GM19455 (cell line): ENCODE results near the gene PCNT.

Experiments used
- ATAC-seq: cut with Tn5 transposase; IDR thresholded peaks from one replicate; pipeline ENCODE4 v1.9.1; 2021; ENCODE audit not compliant: unreplicated experiment

The PCNT gene

DNA sequence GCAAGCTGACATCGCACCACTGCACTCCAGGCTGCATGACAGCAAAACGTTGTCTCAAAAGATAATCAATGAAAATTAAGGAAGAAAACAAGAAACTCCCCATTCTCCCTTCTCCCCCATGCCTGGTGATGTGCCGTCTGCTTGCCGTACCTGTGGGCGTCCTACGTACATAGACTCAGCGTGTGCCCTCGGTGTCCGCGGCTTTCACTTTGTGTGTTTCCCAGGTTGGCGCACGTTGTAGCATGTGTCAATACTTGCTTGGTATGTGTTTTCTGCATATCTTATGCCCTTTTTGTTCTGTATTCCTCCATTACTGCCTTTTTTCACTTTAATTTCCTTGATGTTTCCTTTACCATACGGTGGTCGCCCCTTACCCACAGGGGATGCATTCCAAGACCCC is 53.8 kb downstream of the PCNT start:
- no peak for ATAC-seq

DNA sequence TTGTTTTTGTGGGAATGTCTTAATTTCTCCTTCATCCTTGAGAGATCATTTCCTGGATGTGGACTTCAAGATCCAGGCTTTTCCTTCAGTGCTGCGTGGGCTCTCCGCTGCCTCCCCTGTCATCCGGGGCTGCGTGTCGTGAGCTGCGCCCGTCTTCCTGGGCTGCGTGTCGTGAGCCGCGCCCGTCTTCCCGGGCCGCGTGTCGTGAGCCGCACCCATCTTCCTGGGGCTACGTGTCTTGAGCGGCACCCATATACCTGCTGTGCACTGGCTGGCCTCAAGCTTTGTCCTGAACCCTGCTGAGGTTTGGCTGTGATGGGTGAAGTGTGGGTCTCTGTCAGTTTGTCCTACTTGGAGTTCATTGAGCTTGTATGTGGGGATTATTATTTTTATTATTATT is 55.1 kb downstream of the PCNT start:
- ATAC-seq = no peak

DNA sequence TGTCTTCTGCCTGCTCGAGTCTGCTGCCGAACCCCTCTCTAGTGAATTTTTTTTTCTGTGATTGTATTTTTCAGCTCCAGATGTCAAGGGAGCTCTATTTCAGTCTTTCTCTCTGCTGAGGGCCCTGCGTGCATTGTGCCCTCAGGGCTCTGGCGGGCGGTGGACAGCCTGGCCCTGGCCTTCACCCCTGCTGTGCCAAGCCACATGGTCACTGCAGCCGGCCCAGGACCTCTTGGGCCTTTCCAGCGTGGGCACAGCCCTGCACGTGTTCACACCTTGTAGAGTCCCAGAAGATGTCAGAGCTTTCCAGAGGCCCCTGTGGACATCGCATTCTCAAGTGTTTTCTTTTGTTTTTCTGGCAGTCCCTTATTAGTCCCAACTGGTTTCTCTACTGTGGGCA is 55.7 kb downstream of the PCNT start:
- ATAC-seq = no peak

DNA sequence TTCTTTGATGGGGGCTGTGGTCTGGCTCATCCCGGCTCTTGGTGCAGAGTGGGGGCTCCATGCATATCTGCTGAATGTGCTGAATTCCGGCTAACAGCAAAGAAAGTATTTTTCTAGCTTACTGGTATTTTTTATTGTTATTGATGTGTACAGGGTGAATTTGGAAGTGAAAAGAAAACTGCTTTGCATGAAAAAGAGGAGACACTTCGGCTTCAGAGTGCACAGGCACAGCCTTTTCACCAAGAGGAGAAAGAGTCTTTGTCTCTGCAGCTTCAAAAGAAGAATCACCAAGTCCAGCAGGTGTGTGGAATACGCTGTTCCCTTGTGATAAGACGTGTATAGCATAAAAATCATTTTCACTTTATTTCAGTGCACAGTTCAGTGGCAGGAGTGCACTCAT is 57.6 kb downstream of the PCNT start:
- ATAC-seq = no peak

DNA sequence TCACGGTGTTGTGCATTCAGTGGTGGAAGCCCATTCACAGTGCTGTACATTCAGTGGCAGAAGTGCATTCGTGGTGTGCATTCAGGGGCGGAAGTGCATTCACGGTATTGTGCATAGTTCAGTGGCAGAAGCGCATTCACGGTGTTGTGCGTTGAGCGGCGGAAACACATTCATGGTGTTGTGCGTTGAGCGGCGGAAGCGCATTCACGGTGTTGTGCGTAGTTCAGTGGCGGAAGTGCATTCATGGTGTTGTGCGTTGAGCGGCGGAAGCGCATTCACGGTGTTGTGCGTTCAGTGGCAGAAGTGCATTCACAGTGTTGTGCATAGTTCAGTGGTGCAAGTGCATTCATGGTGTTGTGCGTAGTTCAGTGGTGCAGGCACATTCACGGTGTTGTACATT is 60.6 kb downstream of the PCNT start:
- no peak for ATAC-seq

DNA sequence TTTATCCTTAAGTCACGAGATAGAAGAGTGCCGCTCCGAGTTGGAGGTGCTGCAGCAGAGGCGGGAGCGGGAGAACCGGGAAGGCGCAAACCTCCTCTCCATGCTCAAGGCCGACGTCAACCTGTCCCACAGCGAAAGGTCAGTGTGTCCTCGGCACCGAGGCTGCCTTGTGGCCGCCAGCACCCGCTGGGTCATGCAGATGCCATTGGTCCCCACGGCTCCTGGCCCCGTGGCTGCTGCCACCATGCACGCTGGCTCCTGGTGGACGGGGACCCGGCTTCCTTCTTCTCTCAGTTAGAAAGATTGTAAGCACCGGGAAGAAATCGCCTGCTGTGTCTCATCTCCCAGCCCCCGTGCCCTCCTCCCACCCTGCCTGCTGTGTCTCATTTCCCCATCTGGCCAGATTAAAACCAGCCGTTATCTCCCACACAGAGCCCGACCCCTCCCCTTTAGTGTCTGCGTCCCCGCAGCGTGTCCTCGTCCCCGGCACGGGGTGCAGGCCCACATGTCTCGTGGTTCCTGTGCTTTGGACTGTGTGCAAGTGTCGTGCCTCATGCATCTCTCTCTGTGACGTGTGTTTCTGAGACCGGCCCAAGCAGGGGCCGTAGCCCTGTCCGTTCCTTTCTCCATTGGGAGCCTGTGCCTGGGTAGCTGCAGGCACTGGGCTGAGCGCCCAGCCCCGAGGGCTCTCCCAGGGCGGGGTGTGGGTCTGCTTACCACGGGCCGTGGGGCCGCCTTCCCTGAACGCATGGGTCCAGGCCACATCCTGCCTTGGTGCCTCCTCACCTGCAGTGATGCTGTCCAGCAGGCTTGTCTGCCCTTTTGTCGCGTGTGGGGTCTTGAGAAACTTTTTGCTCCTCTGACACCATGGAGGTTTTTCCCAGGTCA is 62.1 kb downstream of the PCNT start:
- ATAC-seq = no peak

DNA sequence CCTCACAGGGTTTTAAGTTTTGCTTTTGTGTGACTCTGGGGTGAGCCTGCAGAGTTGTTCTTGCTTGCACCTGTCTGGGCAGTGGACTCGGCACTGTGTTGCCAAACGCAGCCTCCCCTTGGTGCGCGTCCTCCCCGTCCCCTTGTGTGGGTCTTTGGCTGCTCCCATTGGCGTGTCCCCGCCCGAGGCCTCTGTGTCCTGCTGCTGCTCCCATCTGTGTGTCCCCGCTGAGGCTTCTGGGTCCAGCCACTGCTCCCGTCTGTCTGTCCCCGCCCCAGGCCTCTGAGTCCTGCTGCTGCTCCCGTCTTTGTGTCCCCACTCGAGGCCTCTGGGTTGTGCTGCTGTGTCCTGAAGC is 62.8 kb downstream of the PCNT start:
- ATAC-seq = no peak

DNA sequence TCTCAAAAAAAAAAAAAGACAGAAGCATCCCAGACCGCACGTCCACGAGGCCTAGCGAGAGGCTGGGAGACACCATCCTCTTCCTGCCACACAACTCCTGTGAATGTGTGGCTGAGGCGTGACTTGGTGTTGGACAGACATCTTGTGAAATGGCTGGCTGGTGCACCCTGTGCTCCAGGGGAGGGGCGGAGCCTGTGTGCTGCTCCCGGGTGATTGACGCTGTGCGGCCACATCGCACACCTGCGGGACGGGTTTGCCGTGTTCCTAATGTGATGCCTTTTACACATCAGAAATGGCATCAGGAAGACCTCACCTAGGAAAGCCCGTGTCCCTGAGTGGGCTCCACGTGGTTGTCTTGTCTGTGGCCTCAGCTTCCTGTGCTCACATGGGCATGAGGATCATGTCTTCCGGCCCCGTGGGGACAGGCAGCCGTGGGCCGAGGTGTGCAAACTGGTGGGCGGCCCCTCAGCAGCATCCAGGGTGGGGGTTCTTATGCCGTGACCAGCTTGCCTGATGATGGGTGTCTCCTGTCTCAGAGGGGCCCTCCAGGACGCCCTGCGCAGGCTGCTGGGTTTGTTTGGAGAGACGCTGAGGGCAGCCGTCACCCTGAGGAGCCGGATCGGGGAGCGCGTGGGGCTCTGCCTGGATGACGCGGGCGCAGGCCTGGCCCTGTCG is 64.4 kb downstream of the PCNT start:
- ATAC-seq = no peak

DNA sequence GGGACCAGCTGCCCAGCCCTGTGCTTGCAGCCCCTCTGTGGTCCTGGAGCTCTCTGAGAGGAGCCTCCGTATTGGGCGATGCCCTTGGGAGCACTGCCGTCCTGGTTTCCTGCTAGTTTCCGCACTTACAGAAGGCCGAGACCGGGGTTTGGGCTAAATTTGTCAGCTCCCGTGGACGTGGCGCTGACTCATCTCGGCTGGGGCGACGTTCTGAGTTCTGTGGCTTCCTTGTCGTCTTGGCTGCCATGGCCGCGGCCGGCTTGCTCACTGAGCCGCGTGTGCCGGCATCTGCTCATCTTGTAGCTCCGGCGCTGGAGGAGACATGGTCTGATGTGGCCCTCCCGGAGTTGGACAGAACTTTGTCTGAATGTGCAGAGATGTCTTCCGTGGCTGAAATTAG is 64.9 kb downstream of the PCNT start:
- ATAC-seq = no peak

DNA sequence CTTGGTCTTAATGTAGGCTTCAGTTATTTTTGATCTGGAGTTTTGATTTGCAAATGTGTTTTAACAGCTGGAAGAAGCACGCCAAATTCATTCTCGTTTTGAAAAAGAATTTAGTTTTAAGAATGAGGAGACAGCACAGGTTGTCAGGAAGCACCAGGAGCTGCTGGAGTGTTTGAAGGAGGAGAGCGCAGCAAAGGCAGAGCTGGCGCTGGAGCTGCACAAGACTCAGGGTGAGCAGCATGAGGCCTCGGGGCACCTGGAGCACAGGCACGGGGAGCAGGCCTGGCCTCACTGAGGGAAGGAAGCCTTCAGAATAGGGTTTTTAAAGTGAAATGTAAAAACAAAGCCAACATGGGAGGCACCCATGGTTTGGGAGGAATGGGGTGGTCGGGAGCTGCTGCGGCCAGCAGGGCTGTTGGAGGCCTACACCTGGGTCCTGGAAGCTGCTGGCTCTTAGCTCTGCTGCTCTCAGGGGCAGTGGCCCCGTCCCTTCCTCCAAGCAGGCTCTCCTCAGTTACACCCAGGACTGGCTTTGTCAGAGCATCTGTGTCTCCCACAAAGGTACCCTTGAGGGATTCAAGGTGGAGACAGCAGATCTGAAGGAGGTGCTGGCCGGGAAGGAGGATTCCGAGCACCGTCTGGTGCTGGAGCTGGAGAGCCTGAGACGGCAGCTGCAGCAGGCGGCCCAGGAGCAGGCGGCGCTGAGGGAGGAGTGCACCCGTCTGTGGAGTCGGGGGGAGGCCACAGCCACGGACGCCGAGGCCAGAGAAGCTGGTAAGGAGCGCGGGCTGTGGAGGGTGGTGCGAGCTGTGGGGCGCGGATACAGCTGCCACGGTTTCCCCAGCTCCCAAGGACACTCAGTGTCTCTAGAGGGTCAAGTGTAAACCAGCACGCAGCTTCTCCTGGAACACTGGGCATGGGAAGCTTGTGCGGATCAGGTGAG is 66.9 kb downstream of the PCNT start:
- ATAC-seq = no peak

DNA sequence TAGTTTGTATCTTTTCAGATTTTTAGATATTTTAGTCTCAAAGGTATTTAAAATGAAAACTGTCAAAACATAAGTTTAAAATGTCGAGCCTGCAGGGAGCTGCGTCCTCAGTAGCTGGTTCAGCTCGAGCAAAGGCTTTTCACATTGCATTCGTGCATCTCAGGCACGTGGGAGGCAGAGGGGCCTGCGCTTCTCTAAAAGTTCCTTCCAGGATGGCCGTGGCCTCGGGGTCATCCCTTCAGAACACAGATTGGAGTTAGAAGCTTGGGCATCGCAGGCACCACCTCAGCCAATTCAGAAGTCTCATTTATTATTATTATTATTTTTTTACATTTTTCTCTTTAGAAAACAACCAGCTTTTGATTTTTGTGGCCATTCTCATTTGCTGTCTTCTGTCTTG is 67.8 kb downstream of the PCNT start:
- ATAC-seq = no peak

DNA sequence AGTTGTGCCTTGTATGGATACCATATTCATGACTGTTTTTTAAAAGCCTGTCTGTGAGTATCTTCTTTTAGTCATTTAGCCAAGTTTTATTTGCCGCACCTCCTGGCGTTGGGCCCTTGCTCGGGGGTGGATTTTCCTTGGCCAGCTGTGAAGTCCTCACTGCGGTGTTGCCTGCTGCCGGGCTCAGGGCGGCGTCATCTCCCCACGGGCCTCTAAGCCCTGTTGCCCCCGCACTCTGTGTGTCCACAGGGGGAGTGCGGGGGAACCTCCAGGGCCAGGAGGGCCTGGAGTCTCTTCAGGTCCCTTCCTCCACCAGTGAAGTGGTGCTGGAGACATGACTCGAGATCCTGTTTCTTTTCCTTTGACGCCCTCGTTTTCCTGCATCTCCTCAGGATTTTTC is 69.0 kb downstream of the PCNT start:
- no peak for ATAC-seq

DNA sequence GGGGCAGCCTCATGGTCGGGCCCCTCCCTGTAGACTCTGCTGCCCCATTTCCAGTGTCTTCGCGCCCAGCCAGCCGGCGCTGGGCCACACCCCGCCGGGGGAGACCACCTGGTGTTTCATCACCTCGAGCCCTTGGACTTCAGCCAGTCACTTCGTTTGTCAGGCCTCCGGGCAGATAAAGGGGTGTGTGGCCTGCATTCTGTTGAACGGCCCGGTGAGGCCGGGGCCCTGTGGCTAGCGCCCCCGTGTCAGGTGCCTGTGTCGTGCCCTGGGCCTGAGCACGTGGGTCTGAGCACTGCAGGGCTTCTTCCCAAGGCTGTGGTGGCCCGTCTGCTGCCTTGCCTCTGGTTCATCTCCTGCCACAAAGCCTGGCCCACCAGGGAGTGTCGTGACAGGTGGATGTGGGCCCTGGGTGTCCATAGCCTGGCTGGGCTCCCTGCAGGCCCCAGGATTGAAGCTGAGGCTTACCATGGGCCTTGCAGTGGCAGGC is 69.5 kb downstream of the PCNT start:
- ATAC-seq = no peak

DNA sequence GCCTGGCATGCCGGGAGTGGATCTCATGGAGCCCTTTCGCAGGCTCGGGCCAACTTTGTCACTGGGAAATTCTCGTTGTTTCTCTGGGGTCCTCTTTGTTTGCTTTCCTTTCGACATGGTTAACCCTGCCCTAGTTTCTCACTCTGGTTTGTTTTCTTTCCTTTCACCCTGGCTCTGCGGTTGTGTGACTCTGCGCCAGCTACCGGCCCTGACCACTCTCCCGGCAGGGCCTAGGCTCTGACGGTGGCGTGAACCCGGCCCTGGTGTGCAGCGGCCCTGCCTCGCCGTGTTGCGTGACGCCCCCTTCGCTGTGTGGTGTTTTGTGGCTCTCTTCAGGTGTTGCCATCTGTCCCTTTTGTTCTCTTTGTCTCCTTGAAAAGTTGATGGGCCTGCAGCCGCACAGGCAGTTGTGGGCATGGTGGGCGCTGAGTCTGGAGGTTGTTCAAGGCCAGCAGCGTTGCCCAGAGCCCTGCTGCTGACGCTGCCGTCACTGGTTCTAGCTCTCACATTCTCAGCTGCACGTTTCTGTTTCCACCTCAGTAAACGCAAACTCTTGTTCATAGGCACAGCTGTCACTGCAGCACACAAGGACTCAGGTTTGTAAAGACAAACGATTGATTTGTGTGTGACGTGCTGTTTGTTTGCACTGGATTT is 70.1 kb downstream of the PCNT start:
- no peak for ATAC-seq

DNA sequence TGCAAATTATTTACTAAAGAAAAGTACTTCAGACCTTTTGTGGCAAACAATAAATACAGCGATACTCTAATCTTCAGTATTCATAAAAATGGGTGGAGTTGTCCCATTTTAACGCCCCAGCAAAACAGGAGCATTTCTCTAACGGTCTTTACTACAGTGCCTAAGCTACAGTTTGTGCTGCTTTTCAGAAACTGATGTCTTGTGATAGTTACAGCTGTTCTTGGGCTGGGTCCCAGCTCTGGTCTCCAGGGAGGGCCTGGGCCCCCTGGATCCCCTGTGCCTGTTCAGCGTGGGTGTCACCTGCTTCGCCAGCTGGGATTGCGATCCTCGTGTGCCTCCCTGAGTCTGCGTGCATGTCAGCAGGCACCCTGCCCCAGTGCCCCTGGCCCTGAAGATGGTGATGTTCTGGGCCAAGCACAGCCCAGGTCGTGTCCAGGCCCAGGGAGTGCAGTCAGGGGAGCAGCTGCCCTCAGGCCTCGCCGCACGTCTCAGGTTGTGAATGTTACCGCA is 70.7 kb downstream of the PCNT start:
- ATAC-seq = no peak

DNA sequence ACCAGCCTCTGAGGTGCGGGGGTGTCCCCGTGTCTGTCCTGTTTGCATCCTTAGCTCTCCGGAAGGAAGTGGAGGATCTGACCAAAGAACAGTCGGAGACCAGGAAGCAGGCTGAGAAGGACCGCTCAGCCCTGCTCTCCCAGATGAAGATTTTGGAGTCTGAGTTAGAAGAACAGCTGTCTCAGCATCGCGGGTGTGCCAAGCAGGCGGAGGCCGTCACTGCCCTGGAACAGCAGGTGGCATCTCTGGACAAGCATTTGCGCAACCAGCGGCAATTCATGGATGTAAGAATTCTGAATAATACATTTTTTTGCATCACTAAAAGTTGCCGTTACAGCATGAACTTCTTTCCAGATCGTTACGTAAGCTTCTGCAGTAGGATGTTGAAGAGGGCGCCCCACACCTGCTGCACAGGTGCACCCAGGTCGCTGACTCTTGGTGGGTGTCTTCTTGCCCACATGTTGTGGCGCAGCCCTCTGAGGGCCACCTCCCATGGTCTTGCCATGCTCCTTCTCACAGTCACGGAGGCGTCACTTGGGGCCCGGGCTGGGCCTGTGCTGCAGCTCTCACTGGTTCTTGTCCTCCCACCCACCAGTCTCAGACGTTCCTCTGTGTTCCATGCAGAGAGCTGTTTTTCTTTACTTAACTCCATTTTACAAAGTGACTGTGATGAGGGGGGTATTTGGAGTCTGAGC is 73.4 kb downstream of the PCNT start:
- ATAC-seq = no peak

DNA sequence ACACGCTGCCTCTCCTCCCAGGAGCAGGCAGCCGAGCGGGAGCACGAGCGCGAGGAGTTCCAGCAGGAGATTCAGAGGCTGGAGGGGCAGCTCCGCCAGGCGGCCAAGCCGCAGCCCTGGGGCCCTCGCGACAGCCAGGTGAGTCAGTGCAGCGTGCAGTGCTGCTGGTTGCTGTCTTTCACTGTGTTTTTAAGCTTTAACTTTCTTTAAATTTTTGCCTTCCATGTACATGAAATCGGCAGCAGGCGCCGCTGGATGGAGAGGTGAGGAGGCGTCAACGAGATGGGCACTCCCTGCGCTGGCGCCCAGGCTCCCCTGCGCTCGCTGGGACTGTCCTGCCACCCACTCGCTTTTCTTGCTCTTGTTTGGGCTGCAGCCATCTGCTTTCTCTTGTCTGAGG is 74.0 kb downstream of the PCNT start:
- no peak for ATAC-seq

DNA sequence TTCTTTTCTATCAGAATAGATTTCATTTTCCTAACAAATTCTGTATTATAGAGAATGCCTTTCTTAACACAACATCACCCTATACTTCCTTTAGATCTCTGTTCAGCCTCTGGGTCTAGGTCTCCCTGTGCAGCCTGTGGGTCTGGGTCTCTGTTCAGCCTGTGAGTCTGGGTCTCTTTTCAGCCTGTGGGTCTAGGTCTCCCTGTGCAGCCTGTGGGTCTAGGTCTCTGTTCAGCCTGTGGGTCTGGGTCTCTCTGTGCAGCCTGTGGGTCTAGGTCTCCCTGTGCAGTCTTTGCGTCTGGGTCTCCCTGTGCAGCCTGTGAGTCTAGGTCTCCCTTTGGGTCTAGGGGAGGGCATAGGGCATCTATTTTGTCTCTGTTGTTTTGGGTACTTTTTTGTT is 75.2 kb downstream of the PCNT start:
- ATAC-seq = no peak

DNA sequence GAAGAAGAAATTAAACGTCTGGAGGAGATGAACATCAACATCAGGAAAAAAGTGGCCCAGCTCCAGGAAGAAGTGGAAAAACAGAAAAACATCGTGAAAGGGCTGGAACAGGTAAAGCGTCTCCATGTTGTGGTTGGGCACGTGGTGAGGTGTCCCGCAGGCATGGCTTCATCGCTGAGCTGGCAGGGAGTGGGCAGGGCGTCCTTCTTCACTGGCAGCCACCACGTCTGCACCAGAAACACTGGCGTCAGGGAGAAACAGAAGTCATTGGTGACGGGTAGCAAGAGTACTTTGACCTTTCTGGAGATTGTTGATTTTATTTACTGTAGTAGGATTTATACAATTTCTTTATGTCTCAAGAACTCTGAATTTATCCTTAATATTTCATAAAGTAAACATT is 75.7 kb downstream of the PCNT start:
- ATAC-seq = no peak
